Measurements from ENCODE around the gene PCARE. TPM values are rescaled to one million over a fixed set of nuclear protein-coding genes. Genes with fewer than 3 reads are reported as not detected.
A peak's percentile ranks its signal among the peaks of the same experiment; 100 is the strongest.

Gene PCARE
- total RNA-seq, 1 experiment from 2014 or later = 0.02 TPM

DNA sequence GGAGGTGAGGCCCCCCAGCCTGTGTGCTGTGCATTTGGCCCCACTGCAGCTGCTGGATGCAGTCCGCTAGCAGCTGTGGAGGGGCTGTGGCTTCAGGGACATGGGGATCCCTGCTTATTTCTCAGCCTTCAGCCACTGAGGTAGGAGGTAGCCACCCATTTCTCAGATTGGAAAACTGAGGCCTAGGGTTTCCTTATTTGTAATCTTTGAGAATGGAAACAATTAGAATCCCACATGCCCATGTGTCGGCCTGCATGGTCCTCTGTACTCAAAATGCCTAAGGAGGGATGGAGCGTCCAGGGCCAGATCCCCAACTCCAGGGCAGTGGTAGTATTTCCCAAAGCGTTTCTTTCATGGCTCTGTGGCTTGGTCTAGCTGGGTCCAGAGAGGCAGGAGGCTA lies 51.1 kb downstream of the PCARE start:
- H3K4me3 ChIP-seq = no peak overlapping the region
- H3K9me3 ChIP-seq (replicated peaks) = no peaks in the 10 kb centered on the region
- H3K4me1 ChIP-seq = peaks cover 2% of the 10 kb centered on the region; the same call in 1 of the 2 replicates
- no peak overlapping the region for H3K27ac ChIP-seq
- DNase-seq = no peak
- no peaks in the 10 kb centered on the region for H3K36me3 ChIP-seq
- H3K27me3 ChIP-seq = no peaks in the 10 kb centered on the region; the same call in 1 of the 2 replicates

DNA sequence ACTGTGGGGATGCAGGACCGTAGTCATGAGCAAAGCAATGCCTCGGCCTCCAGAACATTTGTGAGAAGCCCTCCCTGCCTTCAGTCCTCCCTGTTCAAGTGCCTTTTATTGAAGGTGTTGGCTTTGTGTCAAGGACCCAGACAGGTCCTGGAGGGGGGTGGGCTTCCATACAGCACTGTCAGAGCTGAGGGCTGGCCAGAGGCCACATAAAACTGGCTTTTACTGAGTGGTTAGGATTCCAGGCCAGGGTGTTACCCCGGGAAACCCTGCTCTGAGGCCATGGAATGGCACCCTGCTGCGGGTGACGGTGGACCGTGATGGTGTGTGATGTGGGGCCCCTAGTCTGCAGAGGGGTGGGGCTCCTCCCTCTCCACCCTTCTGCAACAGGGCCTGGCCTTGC lies 51.6 kb downstream of the PCARE start:
- no peak overlapping the region for H3K4me3 ChIP-seq
- peaks cover 2% of the 10 kb centered on the region; the same call in 1 of the 2 replicates for H3K4me1 ChIP-seq
- no peaks in the 10 kb centered on the region for H3K9me3 ChIP-seq (replicated peaks)
- H3K36me3 ChIP-seq = no peaks in the 10 kb centered on the region
- no peaks in the 10 kb centered on the region; the same call in 1 of the 2 replicates for H3K27me3 ChIP-seq
- no peak for DNase-seq
- H3K27ac ChIP-seq = no peak overlapping the region

DNA sequence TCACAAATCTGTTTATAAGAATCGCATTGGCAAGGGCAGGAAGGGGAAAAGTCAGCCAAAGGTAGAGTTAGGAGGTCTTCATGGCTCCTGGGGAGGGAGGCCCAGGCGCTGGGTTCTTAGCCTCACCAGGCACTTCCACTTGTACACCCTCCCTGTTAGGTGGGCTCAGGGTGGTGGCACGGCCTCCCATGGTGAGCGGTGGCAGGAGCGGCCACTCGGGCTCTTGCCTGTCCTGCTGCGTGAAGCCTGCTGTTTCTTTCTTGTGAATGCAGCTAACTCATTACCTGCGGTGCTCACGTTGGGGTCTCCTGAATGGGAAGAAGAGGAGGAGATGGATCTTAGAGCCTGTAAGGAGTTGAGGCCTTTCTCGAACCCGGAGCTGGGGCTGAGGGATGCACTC lies 52.4 kb downstream of the PCARE start:
- H3K36me3 ChIP-seq = no peaks in the 10 kb centered on the region
- H3K9me3 ChIP-seq (replicated peaks) = no peaks in the 10 kb centered on the region
- H3K27me3 ChIP-seq = no peaks in the 10 kb centered on the region; the same call in 1 of the 2 replicates
- no peak for DNase-seq
- no peak overlapping the region for H3K4me3 ChIP-seq
- peaks cover 2% of the 10 kb centered on the region; the same call in 1 of the 2 replicates for H3K4me1 ChIP-seq
- no peak overlapping the region for H3K27ac ChIP-seq

DNA sequence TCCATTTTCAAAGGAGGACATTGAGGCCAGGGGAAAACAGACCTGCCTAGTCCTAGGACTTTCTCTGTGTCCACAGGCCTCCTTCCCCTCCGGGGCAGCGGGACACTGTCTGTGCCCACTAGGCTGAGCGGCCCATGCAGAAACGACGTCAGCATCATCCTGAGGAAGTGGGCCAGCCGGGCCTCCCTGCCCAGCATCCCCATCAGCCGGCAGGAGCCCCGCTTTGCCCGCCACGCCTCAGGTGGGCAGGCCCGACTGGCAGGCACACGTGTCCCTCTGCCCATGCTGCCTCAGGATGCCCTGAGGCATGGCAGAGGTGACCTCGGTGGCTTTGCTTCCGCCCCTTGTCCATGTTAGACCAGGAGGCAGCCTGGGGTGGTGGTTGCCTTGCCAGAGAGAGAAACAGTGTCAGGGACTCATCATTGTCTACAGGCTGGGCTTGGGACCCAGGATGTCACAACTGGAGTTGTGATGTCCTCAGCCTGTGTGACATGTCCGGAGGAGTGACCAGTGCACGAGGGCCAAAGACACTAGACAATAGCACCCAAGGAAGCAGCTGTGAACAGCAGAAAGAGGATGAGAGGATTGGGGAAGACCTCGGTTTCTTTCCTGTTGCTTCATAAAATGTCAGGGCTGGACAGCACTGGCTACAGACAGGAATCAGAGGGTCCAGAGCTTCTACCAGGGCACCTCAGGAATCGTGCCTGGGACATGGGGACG lies 56.4 kb downstream of the PCARE start:
- no peaks in the 10 kb centered on the region; the same call in 1 of the 2 replicates for H3K27me3 ChIP-seq
- H3K4me1 ChIP-seq = peaks cover 20% of the 10 kb centered on the region
- no peaks in the 10 kb centered on the region for H3K36me3 ChIP-seq
- DNase-seq = no peak
- H3K4me3 ChIP-seq = no peak overlapping the region
- H3K9me3 ChIP-seq (replicated peaks) = no peaks in the 10 kb centered on the region
- no peak overlapping the region for H3K27ac ChIP-seq

DNA sequence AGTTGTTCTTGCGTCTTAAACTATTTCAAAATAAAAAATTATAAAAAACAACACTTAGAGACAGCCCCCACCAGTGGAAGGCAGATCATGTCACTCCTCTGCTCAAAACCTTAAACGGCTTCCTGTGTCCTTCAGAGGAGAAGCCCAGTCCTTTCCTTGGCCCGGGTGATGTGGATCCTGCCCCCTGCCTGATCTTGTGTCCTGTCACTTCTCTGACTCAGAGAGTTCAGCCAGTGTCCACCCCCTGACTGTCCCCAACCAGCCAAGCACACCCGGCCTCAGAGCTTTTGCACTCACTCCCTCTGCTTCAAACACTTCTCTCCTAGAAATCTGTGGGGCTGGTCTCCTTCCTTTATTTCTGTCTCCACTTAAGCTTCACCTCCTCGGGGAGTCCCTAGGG lies 57.8 kb downstream of the PCARE start:
- Histone ChIP-seq H3K9me3 (replicated peaks) (no peaks in the 10 kb centered on the region), H3K27ac (no peak overlapping the region), H3K36me3 (no peaks in the 10 kb centered on the region), H3K27me3 (no peaks in the 10 kb centered on the region; the same call in 1 of the 2 replicates), H3K4me1 (peaks cover 30% of the 10 kb centered on the region), H3K4me3 (no peak overlapping the region)
- no peak for DNase-seq

DNA sequence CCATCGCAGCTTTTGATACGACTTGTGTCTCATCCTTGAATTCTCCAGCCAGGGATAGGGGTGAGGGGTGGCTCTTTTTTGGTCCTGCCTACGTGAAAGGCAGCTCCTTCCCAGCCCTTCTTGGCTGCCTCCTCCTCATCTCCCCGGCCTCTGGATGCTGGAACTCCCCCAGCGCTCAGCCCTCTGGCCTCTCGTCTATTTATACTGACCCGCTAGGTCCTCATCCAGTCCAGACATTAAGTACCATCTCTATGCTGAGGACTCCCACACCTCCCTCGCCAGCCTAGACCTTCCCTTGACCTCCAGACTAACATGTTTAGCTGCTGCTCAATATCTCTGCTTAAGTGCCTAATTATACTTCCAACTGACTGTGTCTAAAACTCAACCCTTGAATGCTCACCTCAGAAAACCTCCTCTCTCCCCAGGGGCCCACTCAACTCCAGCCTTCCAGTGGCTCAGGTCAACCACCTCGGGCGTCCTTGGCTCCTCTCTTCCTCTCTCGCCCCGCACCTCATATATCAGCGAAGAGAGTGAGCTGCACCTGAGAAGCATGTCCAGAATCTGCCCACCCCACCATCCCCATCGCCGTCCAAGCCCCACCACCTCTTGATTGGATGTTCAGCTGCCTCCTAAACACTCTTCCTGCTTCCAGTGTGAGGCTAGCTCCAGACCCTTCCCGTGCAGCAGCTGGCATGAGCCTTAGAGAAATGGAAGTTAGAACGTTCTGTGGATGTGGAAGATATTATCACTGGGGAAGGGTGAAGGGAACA lies 58.4 kb downstream of the PCARE start:
- Histone ChIP-seq H3K27me3 (no peaks in the 10 kb centered on the region), H3K4me3 (no peak overlapping the region), H3K36me3 (no peaks in the 10 kb centered on the region), H3K4me1 (peaks cover 33% of the 10 kb centered on the region), H3K27ac (no peak overlapping the region), H3K9me3 (replicated peaks) (no peaks in the 10 kb centered on the region)
- no peak for DNase-seq

DNA sequence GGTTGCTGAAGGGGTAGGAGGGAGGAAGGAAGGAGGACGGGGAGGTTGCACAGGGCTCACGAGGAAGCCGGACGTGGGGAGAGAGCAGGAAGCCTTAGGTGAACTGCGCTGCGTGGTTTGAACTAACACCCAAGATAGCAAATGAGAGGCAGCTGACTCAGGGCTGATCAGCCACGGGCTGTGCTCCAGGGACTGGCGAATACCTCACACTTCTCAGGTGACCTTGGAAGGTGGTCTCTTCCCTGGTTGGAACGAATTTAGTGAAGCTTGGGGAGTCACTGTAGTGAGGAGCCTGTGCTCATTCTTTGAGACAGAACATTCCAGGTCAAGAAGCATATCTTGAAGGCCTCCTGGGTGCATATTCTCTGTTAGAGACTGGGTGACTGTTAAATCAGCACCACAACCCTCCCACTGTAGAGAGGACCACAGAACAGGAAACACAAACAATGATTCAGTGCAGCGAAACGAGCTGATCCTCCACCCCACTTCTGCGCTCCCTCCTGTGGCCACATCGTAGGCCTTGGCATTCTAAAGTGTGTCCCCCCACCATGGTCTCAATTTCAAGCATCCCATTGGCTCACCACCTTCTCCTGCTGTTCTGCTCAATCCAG lies 59.4 kb downstream of the PCARE start:
- H3K27me3 ChIP-seq = no peaks in the 10 kb centered on the region
- no peaks in the 10 kb centered on the region for H3K9me3 ChIP-seq (replicated peaks)
- H3K4me1 ChIP-seq = peaks cover 40% of the 10 kb centered on the region
- H3K36me3 ChIP-seq = no peaks in the 10 kb centered on the region
- no peak overlapping the region for H3K4me3 ChIP-seq
- peak; percentile 62 to 82 for DNase-seq
- H3K27ac ChIP-seq = no peak overlapping the region

DNA sequence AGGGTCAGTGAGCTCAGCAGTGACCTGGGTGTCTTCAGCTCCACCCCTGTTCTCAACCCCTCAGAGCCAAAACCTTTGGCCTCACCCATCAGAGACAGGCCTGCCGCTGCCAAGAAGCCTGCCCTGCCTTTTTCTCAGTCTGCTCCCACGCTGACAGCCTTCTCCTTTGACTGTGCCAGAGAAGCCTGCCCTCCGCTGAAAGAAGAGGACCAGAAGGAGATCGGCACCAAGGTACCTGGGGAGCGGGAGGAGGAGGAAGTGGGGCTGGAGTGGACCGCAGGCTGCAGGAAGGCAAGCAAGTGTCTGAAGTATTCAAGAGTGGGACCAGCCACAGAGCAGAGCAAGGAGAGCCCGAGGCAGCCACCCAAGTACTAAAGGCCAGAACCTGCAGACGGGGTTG lies 60.0 kb downstream of the PCARE start:
- Histone ChIP-seq H3K36me3 (no peaks in the 10 kb centered on the region), H3K9me3 (replicated peaks) (no peaks in the 10 kb centered on the region), H3K27me3 (no peaks in the 10 kb centered on the region), H3K27ac (no peak overlapping the region), H3K4me1 (peaks cover 43% of the 10 kb centered on the region), H3K4me3 (no peak overlapping the region)
- no peak for DNase-seq

DNA sequence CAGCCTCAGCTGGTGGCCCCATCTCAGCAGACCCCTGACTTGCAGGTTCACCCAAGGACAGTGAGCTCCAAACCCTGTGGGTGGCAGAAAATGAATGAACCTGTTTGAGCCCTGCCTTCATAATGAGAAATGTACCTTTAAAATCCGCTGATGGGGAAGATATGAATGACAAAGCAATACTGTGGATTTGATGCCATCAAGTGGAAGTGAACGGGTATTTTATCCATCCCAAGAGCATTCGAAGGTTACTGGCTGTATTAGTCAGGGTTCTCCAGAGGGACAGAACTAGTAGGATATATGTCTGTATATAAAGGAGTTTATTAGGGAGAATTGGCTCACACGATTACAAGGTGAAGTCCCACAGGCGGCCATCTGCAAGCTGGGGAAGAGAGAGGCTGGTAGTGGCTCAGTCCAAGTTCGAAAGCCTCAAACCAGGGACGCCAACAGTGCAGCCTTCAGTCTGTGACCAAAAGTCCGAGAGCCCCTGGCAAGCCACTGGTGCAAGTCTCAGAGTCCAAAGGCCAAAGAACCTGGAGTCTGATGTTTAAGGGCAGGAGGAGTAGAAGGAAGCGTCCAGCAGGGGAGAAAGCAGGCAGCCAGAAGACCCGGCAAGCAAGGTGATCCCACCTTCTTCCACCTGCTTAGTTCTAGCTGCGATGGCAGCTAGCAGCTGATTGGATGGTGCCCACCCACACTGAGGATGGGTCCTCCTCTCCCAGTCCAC lies 61.1 kb downstream of the PCARE start:
- no peak overlapping the region for H3K27ac ChIP-seq
- H3K36me3 ChIP-seq = no peaks in the 10 kb centered on the region
- DNase-seq = no peak
- H3K4me1 ChIP-seq = peaks cover 43% of the 10 kb centered on the region
- no peak overlapping the region for H3K4me3 ChIP-seq
- H3K9me3 ChIP-seq (replicated peaks) = no peaks in the 10 kb centered on the region
- H3K27me3 ChIP-seq = no peaks in the 10 kb centered on the region

DNA sequence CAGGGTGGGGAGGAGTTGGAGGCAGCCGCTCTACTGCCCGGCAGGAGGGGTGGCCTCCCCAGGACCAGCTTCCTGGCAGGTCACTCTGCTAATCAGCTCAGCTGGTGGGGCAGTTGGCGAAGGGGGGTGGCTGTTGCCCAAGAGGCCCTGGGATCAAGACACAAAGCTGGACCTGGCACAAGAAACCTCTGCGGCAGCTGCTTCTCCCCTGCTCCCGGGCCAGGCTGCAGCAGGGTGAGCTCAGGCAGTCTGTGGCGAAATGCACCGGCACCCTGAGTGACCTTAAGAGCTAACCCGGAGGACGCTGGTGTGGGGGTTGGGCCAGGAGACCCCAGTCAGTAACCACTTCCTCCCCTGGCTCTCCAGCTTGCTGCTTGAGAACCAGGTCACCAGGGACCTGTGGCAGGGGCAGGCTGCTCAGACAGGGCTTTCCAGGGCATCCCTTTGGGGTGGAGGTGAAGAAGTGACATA lies 62.1 kb downstream of the PCARE start:
- no peaks in the 10 kb centered on the region for H3K27me3 ChIP-seq
- H3K4me1 ChIP-seq = peaks cover 43% of the 10 kb centered on the region
- peak; percentile 77 to 80 for DNase-seq
- peak overlapping the region; percentile 75 for H3K27ac ChIP-seq
- H3K9me3 ChIP-seq (replicated peaks) = no peaks in the 10 kb centered on the region
- H3K36me3 ChIP-seq = no peaks in the 10 kb centered on the region
- H3K4me3 ChIP-seq = peak overlapping the region; percentile 34

Other genes with a start within 250 kb of the PCARE start
- 26.8 and 31.8 TPM in 2 replicates for gene TRMT61B, start 204.2 kb downstream of the PCARE start, total RNA-seq (2014; rRNA removed; shearing (Covaris generic))
- gene WDR43, start 179.9 kb downstream of the PCARE start, total RNA-seq (2014; rRNA removed; shearing (Covaris generic)) = 129 and 155 TPM in 2 replicates
- 0.41 and 0.73 TPM in 2 replicates for gene TOGARAM2, start 93.2 kb downstream of the PCARE start, total RNA-seq (2014; rRNA removed; shearing (Covaris generic))
- 17.6 and 19.6 TPM in 2 replicates for gene CLIP4, start 40.9 kb upstream of the PCARE start, total RNA-seq (2014; rRNA removed; shearing (Covaris generic))